K562 (cell line): ENCODE data around the gene MRGPRF. TPM values are rescaled to one million over a fixed set of nuclear protein-coding genes. Genes with fewer than 3 reads are reported as not detected.
A peak's percentile ranks its signal among the peaks of the same experiment; 100 is the strongest.

ENCODE experiments used
- ATAC-seq: fragments of 200-7000 bp; cut with Tn5 transposase; 3 replicates; pipeline ENCODE4 v1.9.1; 2020; ENCODE audit warnings: moderate library complexity
- BruUV-seq: library from RNA; stranded (reverse); fragments of 400-500 nt; replicated peaks from 2 replicates; lab custom pipeline; 2021; lab: Mats Ljungman, UMichigan
- CTCF ChIA-PET: fragments of 300-600 bp; formaldehyde crosslinking; extraction: SDS; loops from one replicate; lab custom pipeline; 2021; ENCODE audit warnings: low intra/inter-chr PET ratio; lab: Yijun Ruan, JAX
- POLR2A ChIA-PET: fragments of 300-600, 350-650 bp; sonication (Branson Sonifier 250); formaldehyde crosslinking; extraction: SDS; loops from one replicate; lab custom pipeline; 2021; ENCODE audit warnings: antibody characterized with exemption, inconsistent platforms; lab: Yijun Ruan, JAX
- DNase-seq, 4 experiments: peaks; one replicate each; pipeline versions ENCODE4 v3.0.0 to v3.0.0-alpha.2; 2011 to 2018; ENCODE audit warnings: low spot score in 3 of 4, mixed read lengths in 3 of 4; ENCODE audit errors: extremely low read depth in 1 of 4
- FAIRE-seq: peaks from 2 replicates; lab custom pipeline; 2011; peaks lifted over from hg19 to GRCh38; lab: Jason Lieb, UNC
- H2AFZ ChIP-seq: 2 replicates; pipeline ENCODE4 v1.6.0; 2011; ENCODE audit warnings: low read depth, low read length, control low read depth, inconsistent platforms
- H3K27ac ChIP-seq: fragments of 200-600 bp; 3 replicates; pipeline ENCODE4 v1.8.0; 2011; ENCODE audit warnings: low read depth, mild to moderate bottlenecking, control low read depth, inconsistent platforms, low read length, moderate library complexity, mixed read lengths; ENCODE audit errors: extremely low read depth
- H3K27me3 ChIP-seq, 2 experiments: fragments of 300-600 bp in 1 of 2; 2 replicates in 1 of 2; 3 replicates in 1 of 2; pipeline versions ENCODE4 v1.6.0 to v1.8.0; 2011; ENCODE audit warnings: inconsistent platforms in 2 of 2, low read length in 2 of 2, mild to moderate bottlenecking in 1 of 2, mixed read lengths in 1 of 2, moderate library complexity in 1 of 2; ENCODE audit not compliant: control insufficient read depth in 2 of 2, insufficient read depth in 2 of 2
- H3K36me3 ChIP-seq: fragments of 300-600 bp; 3 replicates; pipeline ENCODE4 v1.8.0; 2011; ENCODE audit warnings: mild to moderate bottlenecking, low read length, inconsistent platforms; ENCODE audit not compliant: control insufficient read depth, insufficient read depth
- H3K4me1 ChIP-seq, 2 experiments: fragments of 200-600 bp in 1 of 2; replicated peaks in 1 of 2; 2 replicates in 1 of 2; 3 replicates in 1 of 2; pipeline versions ENCODE4 v1.5.1 to v1.8.0; 2011; ENCODE audit warnings: inconsistent platforms in 2 of 2, low read length in 2 of 2, mild to moderate bottlenecking in 1 of 2, mixed read lengths in 1 of 2, moderate library complexity in 1 of 2; ENCODE audit not compliant: control insufficient read depth in 2 of 2, insufficient read depth in 2 of 2
- H3K4me2 ChIP-seq: 2 replicates; pipeline ENCODE4 v1.6.1; 2011; ENCODE audit warnings: low read length, control low read depth, inconsistent platforms, mixed read lengths; ENCODE audit not compliant: insufficient read depth
- H3K4me3 ChIP-seq: fragments of 200-600 bp; sonication (generic), shearing (Covaris generic); 2 replicates; pipeline ENCODE4 v1.5.1; 2016; ENCODE audit warnings: control low read depth, inconsistent platforms
- H3K79me2 ChIP-seq: fragments of 200-600 bp; 3 replicates; pipeline ENCODE4 v1.8.0; 2011; ENCODE audit warnings: low read length, inconsistent platforms; ENCODE audit not compliant: control insufficient read depth, insufficient read depth
- H3K9ac ChIP-seq, 2 experiments: 2 replicates each; pipeline versions ENCODE4 v1.6.0 to v1.6.1; 2011; ENCODE audit warnings: low read depth in 2 of 2, low read length in 2 of 2, control low read depth in 1 of 2, inconsistent platforms in 1 of 2, mild to moderate bottlenecking in 1 of 2, mixed read lengths in 1 of 2; ENCODE audit not compliant: insufficient read depth in 1 of 2
- H3K9me1 ChIP-seq: one replicate; pipeline ENCODE4 v1.6.0; 2011; ENCODE audit warnings: inconsistent platforms, mild to moderate bottlenecking, low read length, moderate library complexity; ENCODE audit not compliant: control insufficient read depth, insufficient read depth
- H3K9me3 ChIP-seq: replicated peaks from 2 replicates; pipeline ENCODE4 v1.5.1; 2011; ENCODE audit warnings: low read depth, low read length, inconsistent platforms; ENCODE audit not compliant: control insufficient read depth, insufficient read depth
- H4K20me1 ChIP-seq: replicated peaks from 2 replicates; pipeline ENCODE4 v1.6.1; 2011; ENCODE audit warnings: low read length, inconsistent platforms, mixed read lengths; ENCODE audit not compliant: control insufficient read depth, insufficient read depth
- EZH2 ChIP-seq: IDR thresholded peaks from 2 replicates; pipeline ENCODE4 v1.6.1; 2012; ENCODE audit warnings: low read depth, mild to moderate bottlenecking, inconsistent platforms, low read length, borderline replicate concordance
- JUN ChIP-seq, 2 experiments: sonication (generic) in 1 of 2; formaldehyde crosslinking in 1 of 2; IDR thresholded peaks; 2 replicates each; pipeline versions ENCODE4 v1.6.1 to v1.8.0; 2012 to 2022; ENCODE audit warnings: borderline replicate concordance in 2 of 2, mild to moderate bottlenecking in 2 of 2, improper control_type of control experiment in 1 of 2, low read depth in 1 of 2, low read length in 1 of 2, missing genetic modification reagents in 1 of 2
- RAD21 ChIP-seq, 2 experiments: fragments of 250-450 bp in 1 of 2; fragments of 450-650 bp in 1 of 2; sonication (Bioruptor Pico) in 1 of 2; formaldehyde crosslinking in 1 of 2; IDR thresholded peaks in 1 of 2; conservative IDR thresholded peaks in 1 of 2; 2 replicates each; pipeline versions ENCODE4 v1.4.0 to v1.8.0; 2020 to 2022; ENCODE audit warnings: mild to moderate bottlenecking in 2 of 2, moderate library complexity in 1 of 2
- TEAD1 ChIP-seq, 2 experiments: fragments of 450-650 bp in 1 of 2; sonication (generic) in 1 of 2; formaldehyde crosslinking; IDR thresholded peaks; 2 replicates each; pipeline versions ENCODE4 v1.4.0 to v1.8.0; 2020 to 2022; ENCODE audit warnings: mild to moderate bottlenecking in 2 of 2, missing genetic modification reagents in 1 of 2
- YY1 ChIP-seq, 3 experiments: IDR thresholded peaks; 2 replicates each; pipeline ENCODE4 v1.6.1; 2011; ENCODE audit warnings: low read length in 2 of 3, mild to moderate bottlenecking in 2 of 3, moderate library complexity in 2 of 3, borderline replicate concordance in 1 of 3, control low read depth in 1 of 3, low read depth in 1 of 3; ENCODE audit not compliant: insufficient read depth in 3 of 3, insufficient replicate concordance in 2 of 3, control insufficient read depth in 1 of 3, insufficient read length in 1 of 3; ENCODE audit errors: extremely low read depth in 1 of 3
- ZNF24 ChIP-seq: fragments of 450-650 bp; IDR thresholded peaks from 2 replicates; pipeline ENCODE4 v1.6.1; 2016
- WGBS: fragments of 100-300 bp; shearing (Covaris generic); methylation state at CpG from one replicate; pipeline ENCODE4 v1.1.6; 2016; ENCODE audit warnings: low coverage, mixed read lengths; ENCODE audit not compliant: insufficient coverage; ENCODE audit errors: missing lambda C conversion rate; 5-methylcytosine and 5-hydroxymethylcytosine counted together
- in situ Hi-C: fragments of 300-500 bp; cut with MboI; formaldehyde crosslinking; loops from 4 replicates; pipeline ENCODE4 v1.15.0; 2018; ENCODE audit warnings: inconsistent platforms, mixed read lengths
- intact Hi-C: fragments of 100-400 bp; cut with micrococcal nuclease; formaldehyde crosslinking; loops from 2 replicates; pipeline ENCODE4 v1.14.2; 2022
- polyA plus RNA-seq, 8 experiments: library from polyadenylated mRNA; depleted of rRNA in 4 of 8; stranded (reverse) in 5 of 8; unstranded in 3 of 8; fragments of >200 nt; fragmentation: Nextera tagmentation in 2 of 8; fragmentation: Illumina TruSeq in 1 of 8; extraction: Ambion mirVana in 2 of 8; extraction: Trizol in 1 of 8; gene quantifications; 2 replicates each; pipeline versions ENCODE4 v1.2.1 to v1.2.3, GENCODE V29; 2011 to 2014; ENCODE audit warnings: inconsistent platforms in 1 of 8, missing spikeins in 1 of 8
- total RNA-seq, 7 experiments: library from RNA; depleted of rRNA in 6 of 7; stranded (reverse); fragments of >200 nt in 6 of 7; fragmentation: Illumina TruSeq in 2 of 7; extraction: Trizol in 2 of 7; gene quantifications; 2 replicates each; pipeline versions ENCODE4 v1.2.1 to v1.2.3, GENCODE V29; 2011 to 2021; ENCODE audit warnings: low replicate concordance in 1 of 7
- TF ChIP-seq, protein P1 (sequence below): fragments of 250-450 bp; sonication (Bioruptor Pico); IDR thresholded peaks from 2 replicates; pipeline ENCODE4 v1.4.0; 2020; ENCODE audit warnings: borderline replicate concordance
- TF ChIP-seq, protein P2 (sequence below): fragments of 250-450 bp; sonication (Bioruptor Pico); IDR thresholded peaks from 2 replicates; pipeline ENCODE4 v1.5.0; 2021; ENCODE audit warnings: mild to moderate bottlenecking, borderline replicate concordance
- TF ChIP-seq, protein P3 (sequence below): sonication (generic); formaldehyde crosslinking; IDR thresholded peaks from 2 replicates; pipeline ENCODE4 v1.8.0; 2022; ENCODE audit warnings: missing genetic modification reagents, mild to moderate bottlenecking, moderate library complexity, borderline replicate concordance
- TF ChIP-seq, protein P4 (sequence below): IDR thresholded peaks from 2 replicates; pipeline ENCODE4 v1.6.1; 2011; ENCODE audit not compliant: insufficient read length; ENCODE audit errors: extremely low read depth
- TF ChIP-seq, protein P5 (sequence below), 3 experiments: IDR thresholded peaks in 2 of 3; conservative IDR thresholded peaks in 1 of 3; 2 replicates each; pipeline ENCODE4 v1.5.1; 2011 to 2012; ENCODE audit warnings: low read length in 3 of 3, mild to moderate bottlenecking in 3 of 3, control low read depth in 2 of 3, improper control_type of control experiment in 1 of 3, inconsistent platforms in 1 of 3, low read depth in 1 of 3, mixed read lengths in 1 of 3, moderate library complexity in 1 of 3; ENCODE audit not compliant: insufficient read depth in 2 of 3

The MRGPRF gene
- total and polyA plus RNA-seq, 9 of the 15 experiments (the other 6 are each of a cell fraction or from before 2014, with no cell fraction given): not detected

DNA sequence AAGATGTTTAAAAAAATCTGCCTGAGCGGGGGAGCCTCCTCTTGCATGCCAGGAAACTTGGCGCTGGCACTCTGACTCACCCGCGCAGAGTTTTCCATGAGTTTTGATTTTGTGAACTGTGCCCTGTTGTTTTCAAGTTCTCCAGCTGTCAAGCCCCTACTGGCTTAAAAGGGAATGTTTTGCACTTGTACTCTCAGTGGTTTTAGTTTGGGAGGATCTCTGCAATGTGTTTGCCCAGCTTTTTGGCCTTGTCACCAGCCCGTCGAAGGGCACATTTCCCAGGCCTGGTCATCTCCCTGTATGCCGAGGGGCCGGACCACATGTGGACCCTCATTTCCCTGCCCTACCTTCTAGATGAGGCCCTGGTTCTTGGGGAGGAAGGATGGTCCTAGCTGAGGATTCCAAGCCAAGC is 12.2 kb downstream of the MRGPRF start:
- CTCF ChIA-PET: no interaction called here
- FAIRE-seq: peak; percentile 48
- no peaks in the 10 kb centered on the region for H3K79me2 ChIP-seq
- TF ChIP-seq JUN (IDR thresholded peaks at IDR 0.05; ENCODE audit: borderline replicate concordance, low read depth, low read length) (no peak), JUN (CRISPR knock-in tag; IDR thresholded peaks at IDR 0.05; ENCODE audit: borderline replicate concordance) (no peak), ZNF24 (no peak), YY1 (IDR thresholded peaks at IDR 0.05; ENCODE audit: borderline replicate concordance in 1 of 3, control insufficient read depth in 1 of 3, extremely low read depth in 1 of 3, insufficient read depth in 3 of 3, insufficient read length in 1 of 3, insufficient replicate concordance in 2 of 3, low read depth in 1 of 3, low read length in 2 of 3) (no peak), TEAD1 (CRISPR knock-in tag; IDR thresholded peaks at IDR 0.05) (no peak), RAD21 (CRISPR knock-in tag; conservative IDR thresholded peaks at IDR 0.05 in 1 of 2, IDR thresholded peaks at IDR 0.05 in 1 of 2) (0 out of 4 replicates have a peak, but pooled peaks of 1 of the 2 experiments have one; percentile 12), EZH2 (peak; percentile 55; the same call in 1 of the 2 replicates)
- TF ChIP-seq, protein P1, sequence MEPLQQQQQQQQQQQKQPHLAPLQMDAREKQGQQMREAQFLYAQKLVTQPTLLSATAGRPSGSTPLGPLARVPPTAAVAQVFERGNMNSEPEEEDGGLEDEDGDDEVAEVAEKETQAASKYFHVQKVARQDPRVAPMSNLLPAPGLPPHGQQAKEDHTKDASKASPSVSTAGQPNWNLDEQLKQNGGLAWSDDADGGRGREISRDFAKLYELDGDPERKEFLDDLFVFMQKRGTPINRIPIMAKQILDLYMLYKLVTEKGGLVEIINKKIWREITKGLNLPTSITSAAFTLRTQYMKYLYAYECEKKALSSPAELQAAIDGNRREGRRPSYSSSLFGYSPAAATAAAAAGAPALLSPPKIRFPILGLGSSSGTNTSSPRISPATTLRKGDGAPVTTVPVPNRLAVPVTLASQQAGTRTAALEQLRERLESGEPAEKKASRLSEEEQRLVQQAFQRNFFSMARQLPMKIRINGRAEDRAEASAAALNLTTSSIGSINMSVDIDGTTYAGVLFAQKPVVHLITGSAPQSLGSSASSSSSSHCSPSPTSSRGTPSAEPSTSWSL (CRISPR knock-in tag): no peak
- TF ChIP-seq, protein P2, sequence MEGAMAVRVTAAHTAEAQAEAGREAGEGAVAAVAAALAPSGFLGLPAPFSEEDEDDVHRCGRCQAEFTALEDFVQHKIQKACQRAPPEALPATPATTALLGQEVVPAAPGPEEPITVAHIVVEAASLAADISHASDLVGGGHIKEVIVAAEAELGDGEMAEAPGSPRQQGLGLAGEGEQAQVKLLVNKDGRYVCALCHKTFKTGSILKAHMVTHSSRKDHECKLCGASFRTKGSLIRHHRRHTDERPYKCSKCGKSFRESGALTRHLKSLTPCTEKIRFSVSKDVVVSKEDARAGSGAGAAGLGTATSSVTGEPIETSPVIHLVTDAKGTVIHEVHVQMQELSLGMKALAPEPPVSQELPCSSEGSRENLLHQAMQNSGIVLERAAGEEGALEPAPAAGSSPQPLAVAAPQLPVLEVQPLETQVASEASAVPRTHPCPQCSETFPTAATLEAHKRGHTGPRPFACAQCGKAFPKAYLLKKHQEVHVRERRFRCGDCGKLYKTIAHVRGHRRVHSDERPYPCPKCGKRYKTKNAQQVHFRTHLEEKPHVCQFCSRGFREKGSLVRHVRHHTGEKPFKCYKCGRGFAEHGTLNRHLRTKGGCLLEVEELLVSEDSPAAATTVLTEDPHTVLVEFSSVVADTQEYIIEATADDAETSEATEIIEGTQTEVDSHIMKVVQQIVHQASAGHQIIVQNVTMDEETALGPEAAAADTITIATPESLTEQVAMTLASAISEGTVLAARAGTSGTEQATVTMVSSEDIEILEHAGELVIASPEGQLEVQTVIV (CRISPR knock-in tag): no peak
- TF ChIP-seq, protein P3, sequence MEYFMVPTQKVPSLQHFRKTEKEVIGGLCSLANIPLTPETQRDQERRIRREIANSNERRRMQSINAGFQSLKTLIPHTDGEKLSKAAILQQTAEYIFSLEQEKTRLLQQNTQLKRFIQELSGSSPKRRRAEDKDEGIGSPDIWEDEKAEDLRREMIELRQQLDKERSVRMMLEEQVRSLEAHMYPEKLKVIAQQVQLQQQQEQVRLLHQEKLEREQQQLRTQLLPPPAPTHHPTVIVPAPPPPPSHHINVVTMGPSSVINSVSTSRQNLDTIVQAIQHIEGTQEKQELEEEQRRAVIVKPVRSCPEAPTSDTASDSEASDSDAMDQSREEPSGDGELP (CRISPR knock-in tag): 0 out of 2 replicates have a peak, but pooled peaks have one; percentile 46
- TF ChIP-seq, protein P4, sequence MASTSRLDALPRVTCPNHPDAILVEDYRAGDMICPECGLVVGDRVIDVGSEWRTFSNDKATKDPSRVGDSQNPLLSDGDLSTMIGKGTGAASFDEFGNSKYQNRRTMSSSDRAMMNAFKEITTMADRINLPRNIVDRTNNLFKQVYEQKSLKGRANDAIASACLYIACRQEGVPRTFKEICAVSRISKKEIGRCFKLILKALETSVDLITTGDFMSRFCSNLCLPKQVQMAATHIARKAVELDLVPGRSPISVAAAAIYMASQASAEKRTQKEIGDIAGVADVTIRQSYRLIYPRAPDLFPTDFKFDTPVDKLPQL: no peak
- TF ChIP-seq, protein P5, sequence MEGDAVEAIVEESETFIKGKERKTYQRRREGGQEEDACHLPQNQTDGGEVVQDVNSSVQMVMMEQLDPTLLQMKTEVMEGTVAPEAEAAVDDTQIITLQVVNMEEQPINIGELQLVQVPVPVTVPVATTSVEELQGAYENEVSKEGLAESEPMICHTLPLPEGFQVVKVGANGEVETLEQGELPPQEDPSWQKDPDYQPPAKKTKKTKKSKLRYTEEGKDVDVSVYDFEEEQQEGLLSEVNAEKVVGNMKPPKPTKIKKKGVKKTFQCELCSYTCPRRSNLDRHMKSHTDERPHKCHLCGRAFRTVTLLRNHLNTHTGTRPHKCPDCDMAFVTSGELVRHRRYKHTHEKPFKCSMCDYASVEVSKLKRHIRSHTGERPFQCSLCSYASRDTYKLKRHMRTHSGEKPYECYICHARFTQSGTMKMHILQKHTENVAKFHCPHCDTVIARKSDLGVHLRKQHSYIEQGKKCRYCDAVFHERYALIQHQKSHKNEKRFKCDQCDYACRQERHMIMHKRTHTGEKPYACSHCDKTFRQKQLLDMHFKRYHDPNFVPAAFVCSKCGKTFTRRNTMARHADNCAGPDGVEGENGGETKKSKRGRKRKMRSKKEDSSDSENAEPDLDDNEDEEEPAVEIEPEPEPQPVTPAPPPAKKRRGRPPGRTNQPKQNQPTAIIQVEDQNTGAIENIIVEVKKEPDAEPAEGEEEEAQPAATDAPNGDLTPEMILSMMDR (IDR thresholded peaks at IDR 0.05 in 2 of 3, conservative IDR thresholded peaks at IDR 0.05 in 1 of 3; ENCODE audit: insufficient read depth in 2 of 3, low read depth in 1 of 3, low read length in 3 of 3): peak; percentile 31 to 46 (median 35); a peak in 4 of 6 replicates

More for the DNA sequence above, 12.2 kb downstream of the MRGPRF start:
- BruUV-seq: no TSS peak
- Histone ChIP-seq H3K9me3 (no peaks in the 10 kb centered on the region), H3K27me3 (peaks cover 70 to 98% of the 10 kb centered on the region in 2 experiments; a peak in 4 of 5 replicates), H3K4me1 (peaks cover 0 to 18% of the 10 kb centered on the region in 2 experiments; a peak in 3 of 5 replicates), H3K4me2 (no peak overlapping the region), H3K9me1 (no peaks in the 10 kb centered on the region), H3K36me3 (no peaks in the 10 kb centered on the region), H3K9ac (no peak overlapping the region), H3K27ac (no peak overlapping the region), H3K4me3 (no peak overlapping the region), H2AFZ (no peak overlapping the region), H4K20me1 (peaks cover 9% of the 10 kb centered on the region)
- no peak for DNase-seq
- ATAC-seq: peak; percentile 60
- in situ Hi-C loops (no loop called here), intact Hi-C loops (no loop called here)
- 3% methylated on average over 8 of the region's 8 CpGs for WGBS
- POLR2A ChIA-PET: interaction anchor here (0.5 to 0.7 kb wide), 2 partner anchors 334 to 1555 kb away, joined by 3 to 4 read pairs; no protein-coding TSS in a partner anchor
